DMS 273 (cell line): Measurements from ENCODE around the gene MSI1.
"Not testable (repeated sequence)": the region's sequence is repeated elsewhere in the genome, so short reads cannot be mapped to it uniquely, and the experiment has no call there.

ENCODE experiments used
- DNase-seq: peaks from one replicate; lab custom pipeline; 2025; ENCODE audit not compliant: unreplicated experiment; lab: John Stamatoyannopoulos, UW

MSI1 gene

DNA sequence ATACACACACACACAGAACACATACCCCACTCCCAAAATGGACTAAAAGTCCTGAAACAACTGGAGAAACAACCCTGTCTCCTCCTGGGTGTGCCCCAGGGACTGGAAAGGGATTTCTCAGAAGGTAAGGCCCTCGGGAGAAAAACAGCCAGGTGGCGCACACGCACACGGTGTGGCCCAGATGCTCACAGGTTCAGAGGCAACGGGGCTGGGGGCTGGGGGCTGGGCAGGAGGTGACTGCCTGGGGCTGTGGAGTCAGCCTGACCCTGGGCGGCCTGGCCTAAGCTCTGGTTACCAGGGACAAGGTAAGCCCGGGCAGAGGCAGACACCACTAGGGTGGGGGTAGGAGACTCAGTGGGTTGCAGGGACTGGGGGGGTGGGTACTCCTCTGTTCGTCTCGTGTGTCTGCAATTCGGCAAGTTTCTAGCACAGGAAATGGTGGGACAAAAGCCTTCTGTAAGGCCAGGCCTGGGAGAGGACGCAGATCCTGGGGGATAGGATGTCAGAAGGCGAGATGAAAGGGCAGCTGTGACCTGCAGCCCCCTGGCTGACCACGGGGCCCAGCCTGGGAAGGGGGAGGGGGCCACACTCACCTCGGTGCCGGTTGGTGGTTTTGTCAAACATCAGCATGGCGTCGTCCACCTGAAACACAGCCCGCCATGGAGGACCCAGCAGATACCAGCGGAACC is 10.4 kb downstream of the MSI1 start:
- peak; percentile 32 for DNase-seq

DNA sequence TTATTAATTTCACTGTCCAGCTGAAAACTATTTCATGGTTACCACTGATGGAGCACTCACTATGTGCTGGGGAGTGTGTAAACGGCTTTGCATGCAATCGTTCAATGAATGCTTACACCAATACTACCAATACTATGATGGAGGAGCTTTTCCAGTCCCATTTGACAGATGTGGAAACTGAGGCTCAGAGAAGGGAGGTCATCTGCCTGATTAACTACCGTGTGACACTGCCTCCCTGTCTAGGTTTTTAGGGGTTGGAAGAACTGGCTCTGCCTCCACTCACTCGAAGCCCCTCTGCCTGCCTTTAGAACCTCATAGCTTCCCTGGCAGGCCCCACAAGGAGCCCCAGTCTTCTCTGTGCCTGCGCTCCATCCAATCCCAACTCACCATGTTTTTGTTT is 11.9 kb downstream of the MSI1 start:
- DNase-seq = no peak

- peak; percentile 75 for DNase-seq
Measured at GRCh38 chr12:120356567-120357030, 12.4 kb downstream of the MSI1 start.

- no peak for DNase-seq
Measured at GRCh38 chr12:120353556-120354317, 15.2 kb downstream of the MSI1 start.

DNA sequence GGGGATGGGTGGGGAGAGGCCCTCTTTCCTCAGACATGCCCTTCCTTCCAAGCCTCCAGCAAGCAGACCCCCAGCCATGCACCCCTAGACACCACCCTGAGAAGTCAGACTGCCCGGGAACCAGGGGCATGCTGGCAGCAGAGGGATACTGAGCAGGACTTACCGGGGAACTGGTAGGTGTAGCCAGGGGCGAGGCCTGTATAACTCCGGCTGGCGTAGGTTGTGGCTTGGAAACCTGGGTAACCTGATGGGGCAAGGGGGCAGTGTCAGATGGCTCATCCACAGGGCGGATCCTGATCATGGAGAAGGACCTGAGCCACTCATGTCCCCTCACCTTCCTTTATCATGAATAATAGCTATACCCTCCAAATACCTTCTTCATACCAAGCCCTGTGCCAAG is 15.8 kb downstream of the MSI1 start:
- no peak for DNase-seq

DNA sequence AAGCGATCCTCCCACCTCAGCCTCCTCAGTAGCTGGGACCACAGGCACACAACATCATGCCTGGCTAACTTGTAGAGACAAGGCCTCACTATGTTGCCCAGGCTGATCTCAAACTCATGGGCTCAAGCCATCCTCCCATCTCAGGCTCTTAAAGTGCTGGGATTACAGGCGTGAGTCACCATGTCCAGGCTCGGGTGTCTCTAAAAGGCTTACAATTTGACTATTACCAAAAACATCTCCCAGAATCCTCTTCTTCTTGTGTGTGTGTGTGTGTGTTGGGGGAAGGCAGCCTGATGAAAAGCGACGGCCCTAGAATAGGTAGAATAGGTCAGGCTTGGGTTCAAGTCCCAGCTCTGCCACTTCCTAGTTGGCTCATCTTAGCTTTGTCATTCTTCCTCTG is 16.8 kb downstream of the MSI1 start:
- no peak for DNase-seq

DNA sequence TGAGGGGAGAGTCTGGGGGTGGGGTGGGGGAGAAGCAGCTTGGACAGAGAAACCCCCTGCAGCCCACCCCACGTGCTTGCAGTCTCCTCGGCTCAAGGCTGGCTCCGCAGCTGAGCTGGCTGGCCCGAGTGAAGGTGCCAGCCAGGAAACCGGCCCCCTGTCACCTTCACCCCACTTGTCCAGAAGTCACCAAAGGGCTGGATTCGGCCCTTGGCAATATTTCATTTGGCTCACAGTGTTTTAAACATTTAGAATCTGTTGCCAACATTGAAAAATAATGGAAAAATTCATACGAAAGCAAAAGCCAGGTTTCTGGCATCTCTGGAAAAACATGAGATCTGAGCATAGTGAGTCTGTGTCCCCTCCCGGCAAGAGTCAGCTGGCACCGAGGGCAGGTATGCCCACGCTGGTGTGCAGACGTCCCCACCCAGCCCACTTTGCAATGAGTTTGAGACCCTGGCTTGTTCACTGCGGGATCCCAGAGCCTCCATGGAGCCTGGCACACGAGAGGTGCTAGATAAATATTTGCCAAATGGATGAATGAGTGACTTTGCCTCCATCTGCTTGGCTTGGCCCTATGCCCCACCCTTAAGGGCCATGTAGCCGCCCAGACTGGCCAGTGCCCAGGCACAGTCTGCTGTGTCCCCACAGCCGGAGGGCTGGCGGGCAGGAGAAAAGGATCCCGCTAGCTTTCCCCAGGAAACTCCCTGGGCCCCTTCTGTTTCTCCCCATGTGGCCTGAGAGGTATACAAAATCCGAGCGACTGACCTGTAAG is 18.2 kb downstream of the MSI1 start:
- peak; percentile 21 for DNase-seq

DNA sequence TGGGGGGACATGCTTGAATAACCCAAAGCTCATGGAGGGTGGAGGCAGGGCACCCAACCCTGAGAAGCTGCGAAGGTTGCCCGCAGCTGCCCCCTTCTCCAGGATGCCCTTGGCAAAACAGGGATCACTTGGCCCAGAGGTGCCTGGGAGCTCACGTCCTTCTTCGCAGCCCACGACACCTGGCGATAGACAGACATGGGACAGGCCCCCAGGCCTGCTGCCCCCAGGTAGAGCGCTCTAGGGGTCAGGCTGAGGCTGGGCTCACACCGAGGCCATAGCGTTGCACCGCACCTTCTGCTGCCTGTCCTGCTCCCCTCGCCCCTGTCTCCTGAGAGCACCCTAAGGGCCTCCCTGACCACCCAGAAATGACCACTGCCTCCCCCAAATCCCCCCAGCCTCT is 21.2 kb downstream of the MSI1 start:
- no peak for DNase-seq

DNA sequence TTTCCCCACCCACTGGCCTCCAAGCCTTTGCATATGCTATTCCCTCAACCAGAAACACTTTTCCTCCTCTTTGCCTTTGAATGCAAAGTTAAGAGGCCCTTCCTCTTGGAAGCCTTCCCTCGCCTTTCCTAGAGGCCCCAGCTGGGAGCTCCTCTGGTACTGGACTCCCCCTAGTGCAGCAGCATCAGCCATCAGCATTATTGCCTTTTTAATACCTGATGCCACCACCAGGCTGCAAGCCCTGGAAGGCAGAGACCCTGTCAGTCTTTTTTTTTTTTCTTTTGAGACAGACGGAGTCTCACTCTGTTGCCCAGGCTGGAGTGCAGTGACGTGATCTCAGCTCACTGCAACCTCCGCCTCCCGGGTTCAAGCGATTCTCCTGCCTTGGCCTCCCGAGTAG is 22.3 kb downstream of the MSI1 start:
- DNase-seq = peak; percentile 43

- no peak for DNase-seq
Measured at GRCh38 chr12:120346031-120346430, 22.9 kb downstream of the MSI1 start.

DNA sequence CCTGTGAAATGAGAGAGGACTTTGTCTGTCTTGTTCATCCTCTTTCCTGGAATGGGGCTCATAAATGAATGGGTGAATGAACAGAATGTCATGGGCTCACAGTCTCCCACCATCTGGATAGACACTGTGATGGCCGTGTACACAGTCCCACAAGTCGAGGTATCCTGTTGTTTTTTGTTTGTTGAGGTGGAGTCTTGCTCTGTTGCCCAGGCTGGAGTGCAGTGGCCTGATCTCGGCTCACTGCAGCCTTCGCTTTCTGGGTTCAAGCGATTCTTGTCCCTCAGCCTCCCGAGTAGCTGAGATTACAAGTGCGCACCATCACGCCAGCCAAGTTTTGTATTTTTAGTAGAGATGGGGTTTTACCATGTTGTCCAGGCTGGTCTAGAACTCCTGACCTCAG is 25.3 kb downstream of the MSI1 start:
- no peak for DNase-seq

DNA sequence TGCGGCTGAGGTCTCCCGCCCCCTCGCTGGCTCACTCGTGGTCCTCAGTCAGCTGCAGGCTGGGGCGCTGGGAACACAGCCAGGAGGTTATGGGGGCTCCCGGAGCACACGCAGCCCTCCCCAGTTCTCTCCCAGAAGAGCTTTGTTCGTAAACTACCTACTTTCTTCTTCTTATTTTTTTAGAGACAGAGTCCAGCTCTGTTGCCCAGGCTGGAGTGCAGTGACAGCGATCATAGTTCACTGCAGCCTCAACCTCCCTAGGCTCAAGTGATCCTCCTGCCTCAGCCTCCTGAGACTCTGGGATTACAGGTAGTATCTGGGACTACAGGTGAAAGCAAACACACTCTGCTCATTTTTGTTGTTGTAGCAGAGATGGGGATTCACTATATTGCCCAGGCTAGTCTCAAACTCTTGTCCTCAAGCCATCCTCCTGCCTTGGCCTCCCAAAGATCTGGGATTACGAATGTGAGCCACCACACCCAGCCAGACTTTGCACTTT is 25.9 kb downstream of the MSI1 start:
- DNase-seq = no peak

DNA sequence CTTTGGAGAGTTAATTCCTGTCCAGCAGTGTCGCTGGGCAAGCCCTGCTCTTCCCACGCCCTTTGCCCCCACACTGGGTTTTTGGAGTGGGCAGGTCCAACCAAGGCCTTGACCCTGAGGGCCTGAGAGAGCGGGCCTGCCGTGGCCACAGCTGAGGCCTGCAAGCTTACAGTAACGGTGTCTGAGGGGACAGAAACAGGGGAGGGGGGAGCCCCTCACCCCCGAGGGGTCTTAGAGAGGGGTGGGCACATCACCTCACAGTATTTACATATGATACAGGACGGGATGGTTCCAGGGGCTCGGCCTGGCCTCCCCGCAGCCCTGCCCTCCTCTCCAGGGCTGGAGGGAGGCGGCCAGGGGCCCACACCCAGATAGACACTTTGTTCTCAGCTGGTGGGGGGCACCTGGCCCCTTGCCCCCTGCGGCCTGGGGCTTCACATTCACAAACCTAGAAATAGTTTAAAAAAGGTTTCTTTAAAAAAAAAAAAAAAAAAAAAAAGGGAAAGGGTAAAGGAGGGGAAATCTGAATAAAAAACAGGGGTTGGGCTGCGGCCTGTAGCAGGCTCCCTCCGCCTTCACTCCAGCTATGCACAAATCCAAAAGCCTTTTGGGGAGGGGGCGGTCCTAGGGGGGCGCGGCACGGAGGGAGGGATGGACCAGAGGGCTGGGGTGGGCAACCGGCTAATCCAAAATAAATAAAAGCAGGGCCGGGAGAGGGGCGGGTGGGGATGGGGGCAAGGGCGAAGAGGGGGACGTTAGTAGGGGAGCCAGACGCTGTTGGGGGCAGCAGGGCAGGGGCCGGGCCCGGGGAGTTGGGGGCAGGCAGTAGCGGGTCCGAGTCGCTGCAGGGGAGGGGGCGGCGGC is 26.6 kb downstream of the MSI1 start:
- DNase-seq = no peak

DNA sequence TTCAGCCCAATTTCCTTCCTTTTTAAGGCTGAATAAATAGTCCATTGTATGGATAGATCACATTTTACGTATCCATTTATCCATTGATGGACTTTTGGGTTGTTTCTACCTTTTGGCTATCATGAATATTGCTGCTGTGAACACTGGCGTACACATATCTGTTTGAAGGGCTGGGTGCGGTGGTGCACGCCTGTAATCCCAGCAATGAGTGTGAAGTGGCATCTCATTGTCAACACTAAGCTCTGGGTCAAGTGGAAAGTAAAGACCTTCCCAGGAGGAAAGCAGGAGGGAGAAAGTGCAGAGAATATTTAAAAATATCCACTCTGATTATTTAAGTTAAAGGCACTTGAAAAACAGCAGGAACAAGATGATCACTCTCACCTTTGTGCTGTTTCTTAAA is 29.7 kb downstream of the MSI1 start:
- no peak for DNase-seq

DNA sequence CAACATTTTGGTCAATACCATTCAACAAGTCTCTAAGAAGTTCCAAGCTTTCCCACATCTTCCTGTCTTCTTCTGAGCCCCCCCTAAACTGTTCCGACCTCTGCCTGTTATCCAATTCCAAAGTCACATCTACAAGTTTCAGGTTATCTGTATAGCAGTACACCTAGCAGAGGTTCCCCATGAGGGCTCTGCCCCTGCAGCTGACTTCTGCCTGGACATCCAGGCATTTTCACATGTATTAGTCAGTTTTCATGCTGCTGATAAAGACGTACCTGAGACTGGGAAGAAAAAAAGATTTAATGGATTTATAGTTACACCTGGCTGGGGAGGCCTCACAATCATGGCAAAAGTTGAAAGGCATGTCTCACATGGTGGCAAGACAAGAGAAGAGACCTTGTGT is 31.2 kb downstream of the MSI1 start:
- peak; percentile 11 for DNase-seq

GRCh38 chr12:120336392-120336791 is 32.6 kb downstream of the MSI1 start:
- not testable (repeated sequence) for DNase-seq

DNA sequence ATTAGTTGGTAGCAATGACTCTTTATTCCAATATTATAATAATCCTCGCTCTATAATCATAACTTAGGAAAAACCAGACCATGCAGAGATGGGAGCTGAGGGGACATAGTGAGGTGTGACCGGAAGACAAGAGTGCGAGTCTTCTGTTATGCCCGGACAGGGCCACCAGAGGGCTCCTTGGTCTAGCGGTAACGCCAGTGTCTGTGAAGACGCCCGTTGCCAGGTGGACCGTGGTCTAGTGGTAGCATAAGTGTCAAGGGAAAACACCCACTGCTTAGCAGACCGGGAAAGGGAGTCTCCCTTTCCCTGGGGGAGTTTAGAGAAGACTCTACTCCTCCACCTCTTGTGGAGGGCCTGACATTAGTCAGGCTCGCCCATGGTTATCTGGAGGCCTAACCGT is 33.5 kb downstream of the MSI1 start:
- peak; percentile 66 for DNase-seq

DNA sequence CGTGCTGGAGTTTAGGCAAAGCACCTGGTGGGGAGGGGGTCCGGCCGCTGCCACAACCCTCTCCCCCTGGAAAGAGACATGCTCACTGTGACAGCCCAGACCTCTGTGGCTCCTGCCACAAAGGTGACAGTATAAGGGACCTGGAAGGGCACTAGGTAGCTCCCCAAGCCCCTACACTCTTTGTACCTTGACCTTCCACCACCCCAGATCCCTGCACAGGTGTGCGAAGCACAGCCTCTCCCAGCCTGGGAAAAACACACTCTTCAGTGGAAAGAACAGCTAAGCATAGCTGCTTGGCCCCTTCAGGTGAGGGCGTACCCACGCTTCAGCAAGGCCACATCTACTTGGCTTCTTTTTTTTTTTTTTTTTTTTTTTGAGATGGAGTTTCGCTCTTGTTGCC is 36.4 kb downstream of the MSI1 start:
- no peak for DNase-seq

DNA sequence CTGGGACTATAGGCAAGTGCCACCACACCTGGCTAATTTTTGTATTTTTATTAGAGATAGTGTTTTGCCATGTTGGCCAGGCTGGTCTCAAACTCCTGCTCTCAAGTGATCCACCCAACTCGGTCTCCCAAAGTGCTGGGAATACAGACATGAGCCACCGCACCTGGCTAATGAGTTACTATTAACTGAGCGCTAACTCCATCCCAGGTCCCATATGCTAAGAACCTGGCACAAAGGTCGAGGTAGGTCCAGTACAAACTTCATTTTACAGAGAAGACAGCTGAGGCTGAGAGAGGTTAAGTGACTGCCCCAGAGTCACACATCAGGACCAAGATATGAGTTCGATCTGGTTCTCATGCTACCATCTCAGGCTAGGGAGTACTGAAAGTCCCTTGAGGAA is 36.9 kb downstream of the MSI1 start:
- no peak for DNase-seq

- no peak for DNase-seq
Measured at GRCh38 chr12:120331390-120331789, 37.6 kb downstream of the MSI1 start.

DNA sequence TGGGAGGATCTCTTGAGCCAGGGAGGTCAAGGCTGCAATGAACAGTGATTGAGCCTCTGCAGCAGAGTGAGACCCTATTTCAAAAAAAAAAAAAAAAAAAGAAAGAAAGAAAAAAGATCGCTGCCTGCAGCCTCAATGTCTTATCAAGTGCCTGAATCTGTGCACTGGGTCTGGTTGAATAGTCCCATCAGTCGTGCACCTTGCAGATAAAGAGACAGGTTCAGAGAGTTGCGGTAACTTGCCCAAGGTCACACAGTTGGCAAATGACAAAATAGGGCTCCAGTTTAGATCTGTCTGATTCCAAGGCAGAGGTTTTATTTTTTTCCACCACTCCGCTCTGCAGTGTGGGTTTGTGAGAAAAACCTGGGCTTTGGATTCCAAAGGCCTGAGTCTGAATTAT is 40.7 kb downstream of the MSI1 start:
- no peak for DNase-seq
